GM18867 (cell line): Measurements from ENCODE around the gene BDH2.

Experiments used
- ATAC-seq: cut with Tn5 transposase; IDR thresholded peaks from one replicate; pipeline ENCODE4 v1.9.1; 2021; ENCODE audit warnings: mild to moderate bottlenecking, moderate library complexity; ENCODE audit not compliant: unreplicated experiment

Gene BDH2

GRCh38 chr4:103085555-103086196 is 14.0 kb downstream of the BDH2 start:
- ATAC-seq, result no peak

- ATAC-seq, result no peak
Observed at GRCh38 chr4:103079621-103080020, 20.0 kb downstream of the BDH2 start.

DNA sequence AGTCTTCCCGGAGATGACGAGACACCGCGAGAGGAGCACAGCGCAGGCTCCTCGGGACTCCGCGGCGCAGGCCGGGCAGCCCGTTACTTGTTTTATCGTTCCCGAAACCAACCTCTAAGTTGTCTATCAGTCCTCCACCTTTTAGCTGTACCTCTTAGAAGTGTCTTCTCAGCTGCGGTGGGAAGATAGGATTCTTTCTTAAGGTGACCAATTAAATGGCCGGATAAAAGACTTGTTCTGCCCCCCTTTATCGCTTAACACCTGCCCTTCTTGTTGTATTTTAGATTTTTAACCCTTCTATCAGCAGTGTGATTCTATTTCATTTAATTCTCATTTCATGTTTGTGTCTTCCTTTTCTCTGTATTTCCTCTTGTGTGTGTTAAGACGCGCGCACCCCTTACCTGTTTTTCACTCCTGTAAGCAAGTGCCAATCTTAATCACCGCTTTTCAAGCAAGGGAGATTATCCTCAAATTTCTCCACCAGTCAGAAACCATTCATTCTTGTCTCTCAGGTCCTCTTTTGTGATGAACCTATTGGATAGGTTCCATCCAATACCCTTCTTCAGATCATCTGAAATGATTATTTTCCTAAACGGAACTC is 22.8 kb downstream of the BDH2 start, which contains the start of gene SLC9B2:
Gene SLC9B2, minus strand, starts transcription at position 15 of the 601 bp plus-strand sequence. CDS start 9,211 bp downstream, outside the sequence.
- peak; percentile 50 for ATAC-seq

- peak; percentile 56 for ATAC-seq
Observed at GRCh38 chr4:103075894-103076746, 23.5 kb downstream of the BDH2 start.

DNA sequence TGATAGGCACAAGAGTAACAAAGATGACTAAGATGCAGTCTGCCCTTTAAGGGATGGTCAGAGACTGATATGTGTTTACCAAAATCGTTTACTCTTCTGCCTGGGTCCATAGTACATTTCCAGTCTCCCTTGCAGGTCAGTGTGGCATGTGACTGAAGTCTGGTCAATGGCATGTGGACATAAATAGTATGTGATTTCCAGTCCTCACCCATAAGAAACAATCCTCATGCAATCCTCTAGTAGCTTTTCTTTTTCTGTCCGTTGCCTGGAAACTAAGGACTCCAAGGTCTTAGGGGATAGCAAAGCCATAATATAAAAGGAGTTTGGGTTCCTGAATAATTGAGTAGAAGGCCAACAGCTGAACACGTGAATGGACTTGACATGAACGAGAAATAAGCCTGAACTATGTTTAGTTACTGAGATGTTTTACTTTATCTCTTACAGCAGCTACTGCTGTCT is 24.2 kb downstream of the BDH2 start:
- peak; percentile 1 for ATAC-seq

- peak; percentile 35 for ATAC-seq
Observed at GRCh38 chr4:103074744-103075434, 24.7 kb downstream of the BDH2 start.

- no peak for ATAC-seq
Observed at GRCh38 chr4:103073792-103074438, 25.7 kb downstream of the BDH2 start.

DNA sequence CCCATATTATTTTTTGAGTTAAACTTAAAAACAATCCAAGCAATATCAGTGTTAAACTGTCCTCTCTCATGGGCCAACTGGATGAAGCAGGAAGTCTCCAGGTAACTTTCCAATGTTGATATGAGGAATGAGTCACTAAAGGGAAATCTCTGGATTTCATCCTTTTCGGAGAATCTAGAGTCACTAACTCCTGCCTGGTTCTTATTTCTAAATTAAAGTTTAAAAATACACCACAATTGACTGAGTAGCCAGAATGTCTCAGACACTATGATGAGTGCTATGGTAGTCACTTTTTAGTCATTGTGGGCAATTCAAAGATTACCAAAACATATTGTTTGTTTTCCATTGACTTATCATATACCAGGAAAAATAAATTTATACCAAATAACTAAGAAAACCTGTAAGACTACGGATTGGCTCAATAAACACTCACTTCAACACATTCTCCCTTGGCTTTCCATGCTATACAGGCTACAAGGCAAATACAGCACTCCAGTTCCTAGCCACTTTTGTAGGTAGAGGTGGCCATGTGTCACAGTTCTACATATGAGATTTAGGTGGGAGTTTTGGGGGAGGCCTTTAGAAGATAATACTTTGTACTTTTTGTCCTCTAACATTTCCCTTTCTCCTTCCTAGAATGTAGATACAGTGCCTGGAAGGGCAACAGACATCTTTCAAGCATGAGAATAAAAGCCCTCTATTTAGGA is 31.6 kb downstream of the BDH2 start:
- no peak for ATAC-seq

DNA sequence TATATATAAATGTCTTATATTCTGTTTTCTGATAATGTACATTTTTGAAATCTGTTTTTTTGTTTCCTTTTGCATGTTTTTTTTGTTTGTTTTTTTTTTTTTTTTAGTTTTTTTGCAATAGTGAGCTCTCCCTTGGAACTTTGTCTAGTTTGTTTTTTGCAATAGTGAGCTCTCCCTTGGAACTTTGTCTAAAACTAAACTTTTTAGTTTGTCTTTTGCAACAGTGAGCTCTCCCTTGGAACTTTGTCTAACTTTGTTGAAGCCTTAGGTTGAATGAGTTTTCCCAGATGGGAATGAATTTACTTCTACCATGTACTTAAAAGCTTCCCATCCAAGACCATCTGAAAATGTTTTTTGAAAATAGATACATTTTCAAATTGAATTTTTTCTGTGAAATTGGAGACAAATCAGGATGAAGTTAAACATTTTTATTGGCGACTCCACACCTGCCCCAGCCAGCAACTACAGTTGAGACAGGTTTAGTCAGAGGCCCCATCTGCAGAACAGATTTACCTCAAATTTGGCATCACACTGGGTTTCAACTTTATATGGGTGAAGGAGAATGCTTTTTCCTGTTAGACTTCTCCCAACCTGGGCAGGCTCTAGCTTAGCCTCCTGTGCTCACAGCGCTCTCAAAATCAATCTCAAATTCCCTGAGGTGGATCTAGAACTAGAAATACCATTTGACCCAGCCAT is 39.0 kb downstream of the BDH2 start:
- no peak for ATAC-seq

GRCh38 chr4:103054030-103054429 is 45.6 kb downstream of the BDH2 start:
- no peak for ATAC-seq

DNA sequence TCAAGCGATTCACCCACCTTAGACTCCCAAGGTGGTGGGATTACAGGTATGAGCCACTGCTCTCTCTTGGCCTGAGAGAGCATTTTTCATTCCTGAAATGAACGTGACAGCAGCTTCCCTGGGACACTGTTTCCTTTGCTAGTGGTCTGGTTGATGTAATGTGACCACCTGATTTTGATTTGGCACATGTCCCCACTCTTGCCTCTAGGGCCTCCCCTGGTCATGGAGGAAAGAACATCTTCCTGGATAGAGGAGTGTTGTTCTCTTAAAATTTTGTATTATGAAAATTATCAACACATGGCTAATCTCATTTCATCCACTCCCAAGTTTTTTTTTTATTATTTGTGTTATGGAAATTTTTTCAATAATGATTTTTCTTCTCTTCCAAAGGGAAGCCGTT is 46.9 kb downstream of the BDH2 start:
- ATAC-seq, result no peak

GRCh38 chr4:103052145-103052544 is 47.5 kb downstream of the BDH2 start:
- no peak for ATAC-seq

- ATAC-seq, result no peak
Observed at GRCh38 chr4:103050736-103051436, 48.7 kb downstream of the BDH2 start.

DNA sequence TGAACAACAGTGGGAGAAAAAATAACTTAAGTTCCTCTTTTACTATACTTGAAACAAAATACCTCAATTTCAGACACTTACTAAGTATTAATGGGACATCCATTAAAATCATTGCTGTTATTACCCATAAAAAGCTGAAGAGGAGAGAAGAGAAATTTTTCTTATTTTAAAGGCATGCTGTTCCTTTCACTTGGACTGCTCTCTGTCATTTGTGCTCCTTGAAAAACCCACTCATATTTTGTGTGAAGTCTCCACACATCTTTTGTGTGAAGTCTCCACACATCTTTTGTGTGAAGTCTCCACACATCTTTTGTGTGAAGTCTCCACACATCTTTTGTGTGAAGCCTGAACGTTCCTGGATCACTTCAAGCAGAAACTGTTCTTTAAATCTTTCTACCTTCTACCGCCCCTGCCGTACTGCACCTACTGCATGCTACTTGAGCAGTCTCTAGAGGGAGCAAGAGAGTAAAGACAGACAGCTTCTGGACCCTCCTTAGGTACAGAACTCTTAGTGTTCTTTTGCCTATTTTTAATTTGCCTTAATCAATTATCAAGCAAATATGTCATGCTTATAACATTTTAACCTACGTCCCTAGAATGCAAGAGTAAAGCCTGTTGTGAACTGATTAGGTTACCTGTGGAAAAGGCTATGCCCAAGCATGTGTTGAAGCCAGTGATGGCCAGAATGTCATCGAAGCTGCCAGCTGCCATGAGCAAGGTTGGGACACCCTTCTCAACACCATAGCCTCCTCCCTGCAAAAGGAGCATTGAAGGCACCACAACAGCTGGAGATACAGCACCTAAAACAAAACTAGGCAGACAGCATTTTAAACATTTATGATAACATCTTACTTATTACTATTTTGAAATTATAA is 53.0 kb downstream of the BDH2 start:
- ATAC-seq, result peak; percentile 96

GRCh38 chr4:103044183-103044582 is 55.5 kb downstream of the BDH2 start:
- ATAC-seq, result no peak

DNA sequence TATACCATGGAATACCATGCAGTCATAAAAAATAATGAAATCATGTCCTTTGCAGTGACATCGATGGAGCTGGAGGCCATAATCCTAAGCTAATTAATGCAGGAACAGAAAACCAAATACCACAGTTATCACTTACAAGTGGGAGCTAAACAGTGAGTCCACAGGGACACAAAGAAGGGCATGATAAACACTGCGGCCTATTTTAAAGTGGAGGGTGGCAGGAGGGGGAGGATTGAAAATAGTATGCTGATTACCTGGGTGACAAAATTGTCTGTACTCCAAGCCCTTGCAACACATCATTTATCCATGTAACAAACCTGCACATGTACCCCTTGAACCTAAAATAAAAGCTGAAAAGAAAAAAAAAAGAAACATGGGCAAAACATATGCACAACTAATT is 63.5 kb downstream of the BDH2 start:
- no peak for ATAC-seq

DNA sequence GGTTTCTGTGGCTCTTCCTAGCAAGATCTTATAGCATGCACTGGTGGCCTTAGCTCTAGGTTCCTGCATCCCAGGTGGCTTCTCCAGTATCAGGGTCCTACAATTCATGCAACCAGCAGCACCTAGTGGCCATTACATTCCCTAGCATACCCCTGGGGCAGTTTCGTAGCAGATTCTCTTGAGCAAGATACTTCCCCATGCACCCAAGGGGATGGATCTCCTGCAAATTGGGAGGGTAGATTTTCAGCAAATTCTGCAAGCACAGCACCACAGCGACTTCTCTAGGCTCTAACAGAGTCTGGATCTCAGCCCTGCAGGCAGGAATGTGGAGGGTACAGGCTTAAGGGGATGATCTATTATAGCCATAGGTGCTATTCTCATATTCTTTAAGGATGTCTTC is 67.1 kb downstream of the BDH2 start:
- peak; percentile 57 for ATAC-seq

DNA sequence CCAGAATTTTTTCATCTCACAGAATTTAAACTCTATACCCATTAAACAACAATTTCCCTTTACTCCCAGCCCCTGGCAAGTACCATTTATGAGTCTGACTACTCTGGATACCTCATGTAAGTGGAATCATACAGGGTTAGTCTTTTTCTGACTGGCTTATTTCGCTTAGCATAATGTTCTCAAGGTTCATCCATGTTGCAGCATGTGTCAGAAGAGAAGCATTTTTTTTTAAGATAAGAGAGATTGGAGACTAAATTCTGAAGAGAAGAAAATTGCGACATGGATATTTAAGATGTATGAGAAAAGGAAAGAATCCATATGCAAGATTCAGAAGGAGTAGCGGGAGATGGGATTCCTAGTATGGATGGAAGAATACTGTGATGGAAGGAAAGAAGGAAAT is 68.8 kb downstream of the BDH2 start:
- ATAC-seq, result no peak
